ENCODE measurements around the gene NFKB1.

DNA sequence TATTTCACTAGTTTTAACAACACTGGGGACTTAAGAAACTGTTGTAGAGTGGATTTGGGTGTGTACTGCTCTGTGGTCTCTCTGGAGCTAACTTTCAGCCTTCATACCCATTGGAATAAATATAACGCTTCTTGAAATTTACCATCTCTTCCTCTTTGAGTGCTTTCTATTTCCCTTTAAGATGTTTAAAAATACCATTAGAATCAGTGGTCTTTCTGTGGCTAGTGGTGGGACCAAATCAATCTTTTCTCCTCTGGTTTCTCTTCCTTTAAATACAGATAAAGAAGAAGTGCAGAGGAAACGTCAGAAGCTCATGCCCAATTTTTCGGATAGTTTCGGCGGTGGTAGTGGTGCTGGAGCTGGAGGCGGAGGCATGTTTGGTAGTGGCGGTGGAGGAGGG is 92.0 kb downstream of the NFKB1 start:
- TF ChIP-seq EZH2 (IDR thresholded peaks at IDR 0.05; ENCODE audit: borderline replicate concordance, insufficient read depth, low read depth, low read length, poor library complexity, severe bottlenecking) = no peak
- TF ChIP-seq, protein P1, sequence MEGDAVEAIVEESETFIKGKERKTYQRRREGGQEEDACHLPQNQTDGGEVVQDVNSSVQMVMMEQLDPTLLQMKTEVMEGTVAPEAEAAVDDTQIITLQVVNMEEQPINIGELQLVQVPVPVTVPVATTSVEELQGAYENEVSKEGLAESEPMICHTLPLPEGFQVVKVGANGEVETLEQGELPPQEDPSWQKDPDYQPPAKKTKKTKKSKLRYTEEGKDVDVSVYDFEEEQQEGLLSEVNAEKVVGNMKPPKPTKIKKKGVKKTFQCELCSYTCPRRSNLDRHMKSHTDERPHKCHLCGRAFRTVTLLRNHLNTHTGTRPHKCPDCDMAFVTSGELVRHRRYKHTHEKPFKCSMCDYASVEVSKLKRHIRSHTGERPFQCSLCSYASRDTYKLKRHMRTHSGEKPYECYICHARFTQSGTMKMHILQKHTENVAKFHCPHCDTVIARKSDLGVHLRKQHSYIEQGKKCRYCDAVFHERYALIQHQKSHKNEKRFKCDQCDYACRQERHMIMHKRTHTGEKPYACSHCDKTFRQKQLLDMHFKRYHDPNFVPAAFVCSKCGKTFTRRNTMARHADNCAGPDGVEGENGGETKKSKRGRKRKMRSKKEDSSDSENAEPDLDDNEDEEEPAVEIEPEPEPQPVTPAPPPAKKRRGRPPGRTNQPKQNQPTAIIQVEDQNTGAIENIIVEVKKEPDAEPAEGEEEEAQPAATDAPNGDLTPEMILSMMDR (IDR thresholded peaks at IDR 0.05) = no peak

Measured in B cell (primary cell).